Fibroblast of pulmonary artery (primary cell): ENCODE results near the gene UBD.

ENCODE experiments used
- DNase-seq: peaks from one replicate; pipeline ENCODE4 v3.0.0-alpha.2; 2010; ENCODE audit warnings: low read depth
- H3K4me3 ChIP-seq: replicated peaks from 2 replicates; pipeline ENCODE4 v1.5.1; 2011; ENCODE audit warnings: low read depth, mild to moderate bottlenecking, control low read depth, low read length, moderate library complexity
- TF ChIP-seq, protein P1 (sequence below): IDR thresholded peaks from 2 replicates; pipeline ENCODE4 v1.5.1; 2011; ENCODE audit warnings: mild to moderate bottlenecking, control low read depth, low read length, inconsistent platforms; ENCODE audit errors: missing control alignments

The UBD gene

DNA sequence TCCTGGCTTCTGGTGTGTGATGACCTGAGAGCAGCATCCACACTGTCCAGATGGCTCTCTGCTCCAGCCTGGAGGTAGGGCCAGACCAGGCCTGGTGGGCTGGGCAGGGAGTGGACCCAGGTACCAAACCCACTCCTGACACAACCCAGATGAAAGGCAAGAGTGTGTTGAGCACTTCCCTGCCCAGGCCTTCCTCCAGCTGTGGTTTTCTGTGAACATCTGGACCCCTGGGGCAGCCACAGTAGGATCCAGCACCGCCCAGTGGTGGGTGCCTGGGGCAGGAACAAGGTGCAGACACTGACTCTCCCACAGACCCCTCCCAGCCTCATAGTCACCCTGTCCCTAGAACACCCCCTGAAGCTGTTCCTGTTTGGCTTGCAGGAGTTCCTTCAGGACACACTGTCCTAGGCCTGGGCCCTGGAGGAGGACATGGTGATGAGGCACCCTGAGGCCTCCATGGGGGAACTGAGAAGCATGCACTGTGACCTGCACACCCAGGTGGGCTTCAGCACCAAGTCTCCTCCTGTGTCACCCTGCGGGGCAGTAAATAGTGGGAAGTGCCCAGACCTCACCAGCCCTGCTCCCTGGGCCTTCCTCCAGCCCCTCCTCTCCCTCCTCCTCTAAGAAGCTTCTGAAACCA, 28.7 kb downstream of the UBD start:
- TF ChIP-seq, protein P1, sequence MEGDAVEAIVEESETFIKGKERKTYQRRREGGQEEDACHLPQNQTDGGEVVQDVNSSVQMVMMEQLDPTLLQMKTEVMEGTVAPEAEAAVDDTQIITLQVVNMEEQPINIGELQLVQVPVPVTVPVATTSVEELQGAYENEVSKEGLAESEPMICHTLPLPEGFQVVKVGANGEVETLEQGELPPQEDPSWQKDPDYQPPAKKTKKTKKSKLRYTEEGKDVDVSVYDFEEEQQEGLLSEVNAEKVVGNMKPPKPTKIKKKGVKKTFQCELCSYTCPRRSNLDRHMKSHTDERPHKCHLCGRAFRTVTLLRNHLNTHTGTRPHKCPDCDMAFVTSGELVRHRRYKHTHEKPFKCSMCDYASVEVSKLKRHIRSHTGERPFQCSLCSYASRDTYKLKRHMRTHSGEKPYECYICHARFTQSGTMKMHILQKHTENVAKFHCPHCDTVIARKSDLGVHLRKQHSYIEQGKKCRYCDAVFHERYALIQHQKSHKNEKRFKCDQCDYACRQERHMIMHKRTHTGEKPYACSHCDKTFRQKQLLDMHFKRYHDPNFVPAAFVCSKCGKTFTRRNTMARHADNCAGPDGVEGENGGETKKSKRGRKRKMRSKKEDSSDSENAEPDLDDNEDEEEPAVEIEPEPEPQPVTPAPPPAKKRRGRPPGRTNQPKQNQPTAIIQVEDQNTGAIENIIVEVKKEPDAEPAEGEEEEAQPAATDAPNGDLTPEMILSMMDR, result no peak
- DNase-seq, result no peak
- H3K4me3 ChIP-seq, result no peak overlapping the region

DNA sequence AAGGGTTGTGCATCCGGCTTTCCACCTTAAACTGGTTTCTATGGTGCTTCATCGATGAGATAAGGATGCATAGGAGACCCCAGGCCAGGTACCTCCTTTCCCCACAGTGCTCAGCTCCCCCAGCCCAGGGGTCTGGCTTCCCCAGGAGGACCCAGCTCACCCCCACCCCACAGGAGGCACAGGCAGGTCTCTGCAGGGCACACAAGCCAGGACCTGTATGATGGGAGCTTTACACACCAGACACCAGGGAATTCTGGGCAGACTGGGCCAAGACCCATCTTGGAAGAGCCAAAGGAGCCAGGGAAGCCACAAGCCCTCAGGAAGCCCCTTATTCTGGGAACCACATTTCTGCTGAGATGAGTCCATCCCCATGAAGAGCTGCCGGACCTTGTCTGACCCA, 29.6 kb downstream of the UBD start:
- DNase-seq, result no peak
- H3K4me3 ChIP-seq, result no peak overlapping the region
- TF ChIP-seq, protein P1, result no peak

DNA sequence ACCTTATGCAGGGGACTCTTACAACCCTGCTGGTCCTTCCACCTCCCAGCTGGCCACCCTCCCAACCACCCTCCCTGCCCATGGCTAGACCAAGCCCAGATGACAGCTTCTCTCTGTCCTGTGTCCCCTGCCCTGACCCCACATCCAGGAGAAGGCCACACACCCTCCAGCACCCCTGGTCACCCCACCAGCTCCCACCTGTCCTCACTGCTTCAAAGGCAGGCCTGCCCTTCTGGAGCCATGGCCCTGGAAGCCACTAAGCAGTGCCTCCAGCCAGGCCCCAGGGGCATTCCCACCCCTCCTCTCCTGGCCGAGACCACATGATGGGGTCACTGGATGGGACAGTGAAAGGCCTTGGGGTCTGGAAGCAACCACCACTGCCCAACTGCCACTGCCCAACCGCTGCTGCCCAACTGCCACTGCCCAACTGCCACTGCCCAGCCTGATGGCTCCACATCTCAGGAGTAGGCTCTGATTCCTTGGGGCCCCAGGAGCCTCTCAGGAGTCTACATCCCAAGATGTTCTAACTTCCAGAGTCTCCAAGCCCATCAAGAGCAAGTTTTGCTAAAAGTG, 30.5 kb downstream of the UBD start:
- no peak overlapping the region for H3K4me3 ChIP-seq
- no peak for DNase-seq
- TF ChIP-seq, protein P1, result no peak

DNA sequence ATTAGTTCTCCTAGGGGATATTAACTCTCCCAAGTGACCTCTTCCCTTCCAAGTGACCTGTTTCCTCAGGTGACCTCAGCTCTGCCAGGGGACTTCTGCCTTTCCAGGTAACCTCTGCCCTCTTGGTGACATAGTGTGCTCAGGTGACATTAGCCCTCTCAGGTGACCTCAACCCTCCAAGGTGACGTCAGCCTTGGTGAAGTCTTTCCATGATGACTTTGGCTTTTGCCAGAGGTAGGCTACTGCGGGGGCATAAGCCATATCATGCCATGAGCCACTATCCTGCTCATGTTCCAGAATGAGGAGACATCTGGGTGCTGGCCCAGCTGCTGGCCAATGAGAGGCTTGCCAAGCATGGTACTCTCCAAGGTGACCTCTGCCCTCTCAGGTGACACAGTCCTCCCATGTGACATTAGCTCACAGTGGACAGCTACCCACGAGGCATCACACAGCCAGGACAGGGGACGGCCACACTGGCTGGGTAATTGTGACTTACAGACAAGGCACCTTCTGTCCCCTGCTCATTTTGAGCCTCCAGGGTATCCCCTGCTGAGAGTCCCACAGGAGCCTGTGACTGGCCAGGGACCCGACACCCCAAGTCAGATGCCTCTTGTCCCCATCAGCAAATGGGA, 31.1 kb downstream of the UBD start:
- TF ChIP-seq, protein P1, result no peak
- H3K4me3 ChIP-seq, result no peak overlapping the region
- no peak for DNase-seq

DNA sequence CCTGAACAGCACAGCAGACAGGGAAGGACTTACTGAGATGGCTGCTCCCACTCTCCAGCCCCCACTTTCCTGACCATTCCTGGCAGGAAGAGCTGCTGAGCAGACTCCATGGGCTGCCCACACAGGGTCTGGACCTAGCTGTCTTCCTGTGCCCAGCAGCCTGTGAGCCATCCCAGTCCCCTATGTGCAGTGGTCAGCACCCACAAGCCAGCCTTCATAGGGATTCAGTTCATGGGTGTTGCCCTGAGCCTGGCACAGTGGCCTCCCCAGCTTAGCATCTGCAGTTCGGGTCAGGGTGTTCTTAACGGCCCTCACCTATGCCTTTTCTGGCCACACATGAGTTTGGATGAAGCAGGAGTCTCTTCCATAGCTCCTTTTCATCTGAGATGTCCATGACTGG, 32.0 kb downstream of the UBD start:
- no peak overlapping the region for H3K4me3 ChIP-seq
- TF ChIP-seq, protein P1, result no peak

DNA sequence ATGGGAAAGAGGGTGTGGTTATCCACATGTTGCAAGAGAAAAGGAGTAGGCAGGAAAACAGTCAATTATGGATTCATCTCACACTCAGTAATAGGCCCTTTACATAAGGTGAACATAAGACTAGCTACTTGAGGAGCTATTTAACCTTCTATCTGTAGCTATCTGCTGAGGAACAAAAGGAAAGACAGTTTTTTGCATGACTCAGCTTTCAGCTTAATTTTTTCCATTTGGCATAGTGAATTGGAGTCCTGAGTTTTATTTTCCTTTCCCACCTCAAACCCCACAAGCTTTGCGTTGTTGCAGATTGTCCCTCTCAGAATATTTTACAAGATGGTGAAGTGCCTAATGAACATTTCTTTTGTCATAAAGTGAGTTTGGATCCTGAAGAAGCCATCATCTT, 32.4 kb downstream of the UBD start:
- TF ChIP-seq, protein P1, result no peak
- DNase-seq, result no peak
- no peak overlapping the region for H3K4me3 ChIP-seq

More for the DNA sequence above, 32.0 kb downstream of the UBD start:
- no peak for DNase-seq
